Ecto neural progenitor cell (in vitro differentiated cells): ENCODE results near the gene PHLPP1.

Experiments used
- DNase-seq: peaks from one replicate; pipeline ENCODE4 v3.0.0-alpha.2; 2018; ENCODE audit warnings: low spot score

PHLPP1 gene

DNA sequence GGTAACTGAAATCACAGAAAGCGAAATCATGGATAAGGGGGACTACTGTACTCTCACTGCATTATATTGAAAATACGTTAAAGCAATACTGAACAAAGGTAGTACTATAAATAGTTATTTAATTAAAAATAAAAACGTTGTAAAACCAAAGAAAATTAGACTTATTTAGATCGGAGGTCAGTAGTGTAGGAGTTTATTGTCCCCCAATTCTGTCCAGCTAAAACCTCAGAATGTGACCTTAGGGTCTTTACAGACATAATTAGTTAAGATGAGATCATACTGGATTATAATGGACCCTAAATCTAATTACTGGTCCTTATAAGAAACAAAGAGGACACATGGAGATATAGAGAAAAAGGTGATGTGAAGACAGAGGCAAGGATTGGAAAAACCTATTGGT, 95.3 kb downstream of the PHLPP1 start:
- DNase-seq, result no peak

- DNase-seq, result no peak
These were observed 96.3 kb downstream of the PHLPP1 start for GRCh38 chr18:62811674-62812073.

DNA sequence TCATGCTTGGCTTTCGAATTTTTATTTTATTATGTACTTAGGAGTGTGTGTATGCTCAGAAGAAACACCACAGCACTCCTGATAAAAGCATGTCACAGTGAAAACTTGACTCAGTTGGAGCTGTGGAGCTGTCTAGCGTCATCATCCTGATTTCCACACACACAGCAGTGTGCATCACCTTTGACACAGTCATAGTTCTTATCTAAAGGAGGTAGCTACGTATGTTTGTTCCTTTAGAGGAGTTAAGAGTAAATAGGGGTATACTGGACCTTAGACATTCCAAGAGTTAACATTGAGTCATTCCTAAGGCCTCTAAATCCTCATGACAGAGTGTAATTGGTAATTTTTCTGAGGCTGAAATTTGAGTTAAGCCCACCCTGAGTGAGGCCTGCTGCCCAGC, 96.9 kb downstream of the PHLPP1 start:
- DNase-seq, result no peak

DNA sequence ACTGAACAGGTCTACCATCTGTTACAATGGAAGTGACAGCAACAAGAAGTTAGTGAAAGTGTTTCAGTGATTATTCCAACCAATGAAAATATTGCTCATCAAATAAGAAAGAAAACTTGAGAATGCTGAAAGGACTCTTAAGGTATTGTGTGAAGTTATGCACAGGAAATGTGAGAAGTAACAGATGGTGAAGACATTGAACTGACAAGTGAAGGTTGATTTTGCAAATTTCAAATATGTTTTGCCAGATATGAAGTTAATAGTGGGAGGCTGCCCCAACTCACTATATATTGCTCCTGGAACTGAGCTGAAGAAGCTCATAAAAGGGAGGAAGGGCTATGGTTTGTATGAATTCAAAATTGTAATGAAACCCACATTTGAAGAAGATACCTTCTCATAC, 97.5 kb downstream of the PHLPP1 start:
- no peak for DNase-seq

DNA sequence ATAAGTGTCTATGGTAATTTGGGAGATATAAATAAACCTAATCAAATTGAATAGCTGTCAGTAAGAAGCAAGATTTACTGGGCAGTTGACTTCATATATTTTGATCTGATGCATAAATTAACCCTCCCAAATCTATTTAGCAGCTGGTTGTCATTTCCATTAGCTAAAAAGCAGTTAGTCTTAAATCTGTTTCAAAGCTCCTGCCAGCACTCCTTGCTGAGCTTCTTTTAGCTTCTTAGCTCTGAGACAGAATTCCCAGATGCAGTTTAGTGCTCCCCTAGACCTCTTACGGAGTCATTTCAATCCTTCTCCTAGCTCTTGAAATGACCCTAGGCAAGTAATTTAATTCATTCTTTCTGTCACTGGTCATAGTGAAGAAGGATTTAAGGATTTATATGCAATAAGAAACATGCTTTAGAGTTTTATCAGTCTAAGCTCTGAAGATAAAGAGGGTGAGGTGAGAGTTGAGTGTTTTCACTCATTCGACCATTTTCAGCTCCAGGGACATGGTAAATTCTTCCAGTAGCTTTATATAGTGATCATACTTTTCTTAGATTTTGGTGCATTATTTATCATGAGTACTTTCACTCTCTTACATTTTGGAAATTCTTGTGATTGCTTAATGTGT, 98.9 kb downstream of the PHLPP1 start:
- no peak for DNase-seq

GRCh38 chr18:62825382-62825781, 110.0 kb downstream of the PHLPP1 start:
- no peak for DNase-seq

GRCh38 chr18:62827397-62827796, 112.1 kb downstream of the PHLPP1 start:
- DNase-seq, result no peak

DNA sequence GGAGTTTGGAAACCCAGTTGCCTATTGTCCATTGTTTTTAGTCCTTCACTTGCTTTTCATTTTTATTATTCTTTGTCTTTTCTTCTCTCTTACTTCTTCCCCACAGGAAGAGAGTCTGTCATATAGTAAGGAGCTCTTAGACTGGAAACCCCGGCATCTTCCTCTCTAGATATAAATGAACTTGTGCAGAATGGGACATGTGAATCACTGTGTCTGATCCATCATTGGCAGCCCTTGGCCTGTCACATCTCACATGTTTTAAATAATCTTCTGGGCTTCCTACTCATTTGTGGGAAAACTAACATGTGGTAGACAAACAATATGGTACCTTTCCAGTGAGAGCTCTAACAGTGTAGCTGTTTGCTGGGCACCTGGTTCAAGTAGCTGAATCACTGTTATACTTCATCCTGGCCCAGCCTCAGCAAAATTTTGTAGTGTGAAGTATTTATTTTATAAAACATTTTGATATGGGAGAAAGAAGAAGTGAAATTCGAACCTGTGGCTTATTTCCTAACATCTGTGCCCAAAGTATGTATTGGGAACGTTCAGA, 112.8 kb downstream of the PHLPP1 start:
- no peak for DNase-seq

DNA sequence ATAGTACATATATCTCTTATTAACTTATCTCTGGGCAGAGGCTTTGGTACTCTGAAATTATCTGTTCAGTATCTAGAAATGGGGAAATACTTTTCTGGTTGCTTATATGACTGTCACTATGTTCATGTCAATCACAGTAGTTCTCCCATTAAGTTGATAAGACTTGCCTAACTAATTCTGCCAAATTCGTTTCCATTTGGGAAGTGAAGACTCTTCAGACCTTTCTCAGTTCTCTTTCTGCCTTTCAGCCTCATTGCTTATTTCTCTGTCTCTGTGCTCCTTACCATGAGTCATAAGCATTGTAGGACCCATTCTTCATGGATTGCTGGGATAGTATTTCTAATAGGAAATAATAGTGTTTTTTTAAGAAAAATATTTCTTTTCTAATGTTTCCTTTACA, 113.5 kb downstream of the PHLPP1 start:
- DNase-seq, result no peak

DNA sequence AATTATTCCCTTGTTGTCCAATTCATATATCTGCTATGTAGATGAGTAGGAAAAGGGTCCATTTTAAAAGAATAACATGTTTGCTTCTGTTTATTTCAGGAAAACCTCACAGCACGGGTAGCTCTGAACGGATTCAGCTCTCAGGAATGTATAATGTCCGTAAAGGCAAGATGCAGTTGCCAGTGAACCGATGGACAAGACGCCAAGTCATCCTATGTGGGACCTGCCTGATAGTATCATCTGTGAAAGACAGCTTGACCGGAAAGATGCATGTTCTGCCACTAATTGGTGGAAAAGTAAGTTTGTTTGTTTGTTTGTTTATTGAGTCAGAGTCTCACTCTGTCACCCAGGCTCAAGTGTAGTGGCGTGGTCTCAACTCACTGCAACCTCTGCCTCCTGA, 114.6 kb downstream of the PHLPP1 start:
- DNase-seq, result no peak

DNA sequence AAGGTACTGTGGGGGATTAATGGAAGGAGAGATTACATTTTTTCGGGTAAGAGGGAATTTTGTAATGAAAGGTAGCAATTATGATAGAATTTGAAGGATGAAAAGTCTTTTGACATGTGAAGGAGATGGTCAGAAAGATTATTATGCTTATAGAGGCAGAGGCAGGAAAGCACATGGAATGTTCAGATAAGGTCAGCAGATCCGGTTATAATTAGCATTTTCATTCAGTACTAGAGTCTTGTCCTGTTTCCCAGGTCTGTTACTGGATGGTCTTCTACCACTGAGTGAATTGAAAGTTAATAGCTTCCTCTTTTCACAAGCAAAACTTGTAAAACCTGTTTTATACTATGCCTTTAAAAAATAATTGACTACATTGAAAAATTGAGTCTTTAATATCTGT, 116.9 kb downstream of the PHLPP1 start:
- DNase-seq, result no peak

- DNase-seq, result no peak
These were observed 118.2 kb downstream of the PHLPP1 start for GRCh38 chr18:62833494-62833893.

GRCh38 chr18:62834715-62835114, 119.4 kb downstream of the PHLPP1 start:
- no peak for DNase-seq

DNA sequence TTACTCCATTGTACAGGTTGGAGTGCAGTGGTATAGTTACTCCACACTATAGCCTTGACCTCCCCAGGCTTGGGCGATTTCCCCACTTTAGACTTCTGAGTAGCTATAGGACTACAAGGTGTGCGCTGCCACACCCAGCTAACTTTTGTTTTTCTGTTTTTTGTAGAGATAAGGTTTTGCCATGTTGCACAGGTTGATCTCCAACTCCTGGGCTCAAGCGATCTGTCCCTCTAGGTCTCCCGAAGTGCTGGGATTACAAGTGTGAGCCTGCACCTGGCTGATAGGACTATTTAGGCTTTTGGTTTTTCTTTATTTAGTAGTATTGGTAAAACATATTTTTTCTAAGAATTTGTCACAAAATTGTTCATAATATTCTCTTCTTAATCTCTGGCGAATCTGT, 121.7 kb downstream of the PHLPP1 start:
- no peak for DNase-seq

DNA sequence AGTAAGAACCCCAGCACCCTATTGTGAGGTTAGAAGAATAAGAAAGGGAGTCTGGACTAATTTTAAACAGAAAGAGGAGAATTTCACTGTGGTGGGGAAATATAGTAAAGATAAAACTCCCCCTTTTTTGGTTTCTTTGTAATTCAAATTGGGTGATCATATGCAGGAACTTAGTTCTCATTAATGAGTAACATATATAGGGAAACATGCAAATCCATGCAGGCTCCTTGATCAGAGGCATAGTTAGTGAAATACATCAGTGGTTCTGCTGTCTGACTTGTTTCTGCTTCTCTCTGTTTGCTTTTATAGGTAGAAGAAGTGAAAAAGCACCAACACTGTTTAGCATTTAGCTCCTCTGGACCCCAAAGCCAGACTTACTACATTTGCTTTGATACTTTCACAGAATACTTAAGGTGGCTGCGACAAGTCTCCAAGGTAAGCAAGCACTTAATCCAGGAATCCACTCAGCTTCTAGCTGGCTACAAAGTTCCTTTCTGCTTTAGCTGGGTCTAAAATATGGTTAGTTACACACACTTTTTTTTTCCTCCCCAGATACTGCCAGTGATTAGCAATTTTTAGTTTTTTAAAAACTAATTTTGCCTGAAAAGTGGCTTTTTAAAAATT, 123.2 kb downstream of the PHLPP1 start:
- DNase-seq, result no peak

GRCh38 chr18:62839874-62840713, 124.8 kb downstream of the PHLPP1 start:
- no peak for DNase-seq

- no peak for DNase-seq
These were observed 126.1 kb downstream of the PHLPP1 start for GRCh38 chr18:62841405-62841804.

DNA sequence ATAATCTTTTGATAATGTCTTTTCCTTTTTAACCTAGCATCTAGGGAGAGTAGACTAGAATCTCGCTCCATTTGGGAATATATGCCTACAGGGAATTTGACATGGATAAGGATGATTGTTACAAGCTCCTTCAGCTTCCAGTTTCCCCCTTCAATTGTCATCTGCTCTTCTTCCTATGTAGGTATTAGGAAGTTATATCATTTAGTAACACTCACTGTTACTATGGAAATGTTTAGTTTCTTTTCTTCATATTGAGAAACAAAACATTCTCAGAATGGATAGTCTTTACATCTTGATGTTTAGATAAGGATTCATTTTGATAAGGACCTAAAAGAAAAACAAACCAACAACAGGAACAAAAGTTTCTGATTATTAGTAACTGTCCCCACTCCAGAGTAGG, 127.6 kb downstream of the PHLPP1 start:
- DNase-seq, result no peak

- DNase-seq, result no peak
These were observed 129.7 kb downstream of the PHLPP1 start for GRCh38 chr18:62844850-62845643.

DNA sequence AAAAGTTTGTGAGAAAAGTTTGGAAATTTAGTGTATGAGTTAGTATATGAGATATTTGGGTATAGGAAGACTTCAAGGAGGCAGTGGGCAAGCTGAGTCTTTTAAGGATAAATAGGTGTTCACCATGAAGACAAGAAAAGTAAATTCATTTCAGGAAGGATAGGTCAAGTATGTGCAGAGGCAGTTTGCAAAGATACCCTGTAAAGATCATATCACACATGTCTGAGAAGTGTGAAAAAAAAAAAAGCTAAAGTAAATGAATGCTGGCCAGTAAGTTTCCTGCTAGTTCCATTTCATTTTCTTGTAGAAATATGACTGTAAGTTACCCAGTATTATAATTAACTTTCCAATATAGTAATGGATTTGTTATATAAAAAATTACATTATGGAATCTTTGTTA, 131.0 kb downstream of the PHLPP1 start:
- DNase-seq, result no peak

- DNase-seq, result no peak
These were observed 131.7 kb downstream of the PHLPP1 start for GRCh38 chr18:62847081-62847480.

GRCh38 chr18:62848946-62849345, 133.6 kb downstream of the PHLPP1 start:
- DNase-seq, result no peak
